GM21390 (cell line): Measurements from ENCODE around the gene YWHAE.
"Not testable (repeated sequence)": the region's sequence is repeated elsewhere in the genome, so short reads cannot be mapped to it uniquely, and the experiment has no call there.

Experiments used
- ATAC-seq: cut with Tn5 transposase; IDR thresholded peaks from one replicate; pipeline ENCODE4 v1.9.1; 2021; ENCODE audit not compliant: unreplicated experiment

The YWHAE gene

GRCh38 chr17:1375615-1376014 is 24.4 kb downstream of the YWHAE start:
- no peak for ATAC-seq

DNA sequence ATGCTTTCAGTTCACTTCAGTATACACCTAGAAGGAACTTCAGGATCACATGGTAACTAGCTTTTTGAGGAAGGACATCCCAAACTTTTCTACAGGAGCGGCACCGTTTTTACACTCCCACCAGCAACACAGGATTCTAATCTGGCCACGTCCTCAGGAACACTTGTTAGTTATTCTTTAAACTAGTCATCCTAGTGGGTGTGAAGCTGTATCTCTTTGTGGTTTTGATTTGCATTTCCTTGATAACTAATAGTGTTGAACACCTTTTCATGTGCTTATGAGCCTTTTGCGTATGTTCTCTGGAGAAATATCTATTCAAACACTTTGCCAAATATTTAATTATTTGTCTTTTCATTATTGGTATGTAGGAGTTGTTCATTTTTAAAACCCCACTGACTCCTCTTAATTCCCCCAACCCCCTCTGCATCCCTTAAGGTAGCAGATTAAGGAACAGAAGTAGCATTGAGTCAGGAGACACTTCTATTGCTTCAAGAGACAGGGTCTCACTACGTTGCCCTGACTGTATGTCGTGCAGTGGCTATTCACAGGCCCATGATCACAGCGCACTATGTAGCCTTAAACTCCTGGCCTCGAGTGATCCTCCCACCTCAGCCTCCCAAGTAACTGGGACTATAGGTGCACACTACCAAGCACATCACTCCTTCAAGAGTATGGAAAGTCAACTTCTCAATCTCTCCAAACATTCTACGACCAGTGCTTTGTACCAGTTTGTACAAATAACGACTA is 25.4 kb downstream of the YWHAE start:
- ATAC-seq, result no peak

DNA sequence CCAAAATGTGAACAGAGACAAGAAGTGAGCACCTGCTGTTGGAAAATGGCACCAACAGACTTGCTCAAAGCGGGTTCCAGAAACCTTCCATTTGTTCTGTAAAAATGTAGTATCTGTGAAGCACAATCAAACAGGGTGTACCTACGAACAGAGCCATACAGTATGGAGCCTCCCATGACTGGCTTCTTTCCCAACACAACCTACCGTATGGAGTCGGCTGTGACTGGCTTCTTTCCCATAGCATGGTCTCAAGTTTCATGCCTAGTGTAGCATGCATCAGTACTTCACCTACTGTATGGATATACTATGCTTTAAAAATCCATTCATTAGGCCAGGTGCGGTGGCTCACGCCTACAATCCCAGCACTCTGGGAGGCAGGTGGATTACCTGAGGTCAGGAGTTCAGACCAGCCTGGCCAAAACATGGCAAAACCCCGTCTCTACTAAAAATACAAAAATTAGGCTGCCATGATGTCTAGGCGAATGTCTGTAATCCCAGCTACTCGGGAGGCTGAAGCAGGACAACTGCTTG is 26.2 kb downstream of the YWHAE start:
- ATAC-seq, result no peak

GRCh38 chr17:1372618-1373017 is 27.4 kb downstream of the YWHAE start:
- ATAC-seq, result no peak

- ATAC-seq, result no peak
Measured at GRCh38 chr17:1371893-1372590, 28.0 kb downstream of the YWHAE start.

DNA sequence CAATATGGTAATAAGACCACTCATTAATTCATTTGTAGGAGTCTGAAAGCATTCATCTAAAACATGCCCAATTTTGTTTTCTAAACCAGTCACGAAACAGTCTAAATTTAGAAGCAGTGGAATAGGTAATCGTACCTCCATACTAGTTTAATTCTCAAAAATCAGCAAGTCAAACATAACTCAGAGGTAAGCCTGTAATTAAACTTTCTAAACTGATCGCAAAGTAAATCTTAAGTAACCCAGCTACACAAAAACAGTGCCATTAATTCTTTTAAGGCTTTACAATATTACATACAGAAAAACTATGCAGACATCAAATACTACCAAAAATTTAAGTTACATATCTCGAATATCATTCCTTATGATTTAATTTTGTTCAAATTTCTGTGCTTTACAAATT is 31.4 kb downstream of the YWHAE start:
- ATAC-seq, result no peak

DNA sequence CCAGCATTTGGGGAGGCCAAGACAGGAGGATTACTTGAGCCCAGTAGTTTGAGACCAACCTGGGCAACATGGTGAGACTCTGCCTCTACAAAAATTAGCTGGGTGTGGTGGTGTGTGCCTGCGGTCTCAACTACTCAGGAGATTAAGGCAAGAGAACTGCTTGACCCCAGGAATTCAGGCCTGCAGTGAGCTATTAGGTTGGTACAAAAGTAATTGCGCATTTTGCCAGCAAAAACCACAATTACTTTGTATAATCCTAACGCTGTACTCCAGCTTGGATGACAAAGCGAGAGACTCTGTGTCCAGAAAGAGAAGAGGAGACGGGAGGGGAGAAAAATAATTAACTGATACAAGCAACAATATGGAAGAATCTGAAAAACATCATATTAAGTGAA is 32.7 kb downstream of the YWHAE start:
- no peak for ATAC-seq

DNA sequence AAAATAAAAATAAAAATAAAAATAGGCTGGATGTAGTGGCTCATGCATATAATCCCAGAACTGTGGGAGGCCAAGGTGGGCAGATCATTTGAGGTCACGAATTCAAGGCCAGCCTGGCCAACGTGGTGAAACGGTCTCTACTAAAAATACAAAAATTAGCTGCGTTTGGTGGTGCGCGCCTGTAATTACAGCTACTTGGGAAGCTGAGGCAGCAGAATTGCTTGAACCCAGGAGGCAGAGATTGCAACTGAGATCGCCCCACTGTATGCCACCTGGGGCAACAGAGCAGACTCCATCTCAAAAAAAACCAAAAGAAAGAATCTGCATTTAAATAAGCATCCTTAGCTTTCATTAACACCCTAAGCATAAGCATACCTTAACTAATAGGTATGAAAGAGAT is 33.8 kb downstream of the YWHAE start:
- ATAC-seq, result no peak

DNA sequence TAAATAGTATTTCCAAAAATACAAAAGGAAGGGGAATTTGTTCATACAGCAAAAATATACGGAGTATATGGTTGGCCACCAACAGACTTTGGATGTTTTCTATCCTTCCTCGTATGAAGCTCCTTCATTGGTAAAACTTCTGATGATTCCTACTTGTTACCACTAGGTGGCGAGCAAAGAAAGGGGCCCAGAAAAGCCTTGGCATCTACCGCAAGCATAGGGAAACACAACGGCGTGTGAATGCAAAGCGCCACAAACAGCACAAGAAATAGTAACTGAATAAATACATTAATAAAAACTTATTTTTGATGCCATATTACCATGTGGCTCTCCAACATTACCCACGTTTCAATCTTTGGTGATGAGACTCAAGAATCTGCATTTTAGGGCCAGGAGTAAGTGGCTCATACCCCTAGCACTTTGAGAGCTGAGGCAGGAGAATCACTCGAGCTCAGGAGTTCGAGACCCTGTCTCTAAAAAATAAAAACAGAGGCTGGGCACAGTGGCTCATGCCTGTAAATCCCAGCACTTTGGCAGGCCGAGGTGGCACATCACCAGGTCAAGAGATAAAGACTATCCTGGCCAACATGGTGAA is 34.5 kb downstream of the YWHAE start:
- ATAC-seq, result no peak

DNA sequence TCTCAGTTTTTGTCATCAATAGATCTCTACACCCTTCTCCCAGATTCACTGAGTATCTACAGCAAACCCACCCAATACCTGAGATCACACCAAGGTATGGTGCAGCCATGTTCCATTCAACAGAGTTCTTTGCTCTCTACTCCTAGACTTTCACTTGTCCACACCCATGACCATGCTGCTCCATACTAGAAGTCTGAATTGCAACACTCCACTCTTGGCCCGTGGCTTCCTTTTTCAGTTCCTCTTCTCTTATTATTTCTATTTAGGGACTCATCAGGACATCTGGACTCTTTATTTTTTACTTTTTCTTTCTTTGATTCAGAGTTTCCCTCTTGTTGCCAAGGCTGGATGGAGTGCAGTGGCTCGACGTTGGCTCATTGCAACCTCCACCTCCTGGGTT is 37.1 kb downstream of the YWHAE start:
- ATAC-seq, result peak; percentile 58

- no peak for ATAC-seq
Measured at GRCh38 chr17:1362065-1362848, 37.8 kb downstream of the YWHAE start.

DNA sequence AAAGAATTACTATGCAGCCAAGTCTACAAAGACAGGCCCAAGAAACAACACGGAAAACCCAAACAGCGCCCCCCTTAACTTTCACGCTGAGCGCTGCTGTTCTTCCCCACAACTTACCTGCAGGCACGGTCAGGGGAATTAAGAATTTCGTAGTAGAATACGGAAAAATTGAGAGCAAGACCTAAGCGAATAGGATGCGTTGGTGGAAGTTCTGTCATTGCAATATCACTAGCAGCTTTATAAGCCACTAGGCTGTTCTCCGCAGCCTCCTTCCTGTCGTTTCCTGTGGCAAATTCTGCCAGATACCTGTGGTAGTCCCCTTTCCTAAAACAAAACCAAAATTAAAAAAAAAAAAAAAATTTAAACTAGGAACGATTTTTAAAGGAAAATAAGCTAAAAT is 39.0 kb downstream of the YWHAE start:
- ATAC-seq, result no peak

DNA sequence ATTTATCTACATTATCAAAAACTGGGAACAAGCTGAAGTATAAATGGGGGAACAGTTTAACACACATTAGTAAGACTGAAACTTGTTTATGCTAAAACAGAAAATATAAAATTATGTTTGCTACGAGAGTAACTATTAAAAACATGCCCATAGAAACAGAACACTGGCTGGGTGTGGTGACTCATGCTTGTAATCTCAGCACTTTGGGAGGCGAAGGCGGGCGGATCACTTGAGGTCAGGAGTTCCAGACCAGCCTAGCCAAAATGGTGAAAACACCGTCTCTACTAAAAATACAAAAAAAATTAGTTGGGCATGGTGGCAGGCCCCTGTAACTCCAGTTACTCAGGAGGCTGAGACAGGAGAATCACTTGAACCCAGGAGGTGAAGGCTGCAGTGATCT is 39.7 kb downstream of the YWHAE start:
- ATAC-seq, result not testable (repeated sequence)

DNA sequence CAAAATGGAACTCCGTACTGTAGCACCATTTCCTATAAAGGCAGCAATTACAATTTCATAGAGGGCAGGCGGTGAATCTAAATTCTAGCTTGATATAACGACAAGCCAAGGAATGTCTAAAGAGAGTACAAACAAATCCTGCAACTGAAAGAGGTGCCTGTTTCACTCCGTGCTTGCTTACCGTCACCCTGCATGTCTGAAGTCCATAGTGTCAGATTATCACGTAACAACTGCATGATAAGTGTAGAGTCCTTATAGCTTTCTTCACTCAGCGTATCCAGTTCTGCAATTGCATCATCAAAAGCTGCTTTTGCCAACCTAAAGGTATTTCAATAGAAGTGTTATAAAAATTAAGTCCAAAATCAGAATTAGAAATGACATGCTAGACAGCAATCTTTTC is 46.0 kb downstream of the YWHAE start:
- ATAC-seq, result no peak

DNA sequence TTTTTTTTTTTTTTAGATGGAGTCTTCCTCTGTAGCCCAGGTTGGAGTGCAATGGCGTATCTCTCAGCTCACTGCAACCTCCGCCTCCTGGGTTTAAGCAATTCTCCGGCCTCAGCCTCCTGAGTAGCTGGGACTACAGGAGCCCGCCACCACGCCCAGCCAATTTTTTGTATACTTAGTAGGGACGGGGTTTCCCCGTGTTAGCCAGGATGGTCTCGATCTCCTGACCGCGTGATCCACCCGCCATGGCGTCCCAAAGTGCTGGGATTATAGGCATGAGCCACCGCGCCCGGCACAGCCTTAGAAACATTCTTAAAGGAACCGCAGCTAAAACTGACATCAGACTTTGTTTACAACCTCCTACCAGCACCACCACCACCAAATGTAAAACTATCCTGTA is 47.5 kb downstream of the YWHAE start:
- not testable (repeated sequence) for ATAC-seq

GRCh38 chr17:1351971-1352370 is 48.1 kb downstream of the YWHAE start:
- no peak for ATAC-seq

- no peak for ATAC-seq
Measured at GRCh38 chr17:1351275-1351674, 48.7 kb downstream of the YWHAE start.

DNA sequence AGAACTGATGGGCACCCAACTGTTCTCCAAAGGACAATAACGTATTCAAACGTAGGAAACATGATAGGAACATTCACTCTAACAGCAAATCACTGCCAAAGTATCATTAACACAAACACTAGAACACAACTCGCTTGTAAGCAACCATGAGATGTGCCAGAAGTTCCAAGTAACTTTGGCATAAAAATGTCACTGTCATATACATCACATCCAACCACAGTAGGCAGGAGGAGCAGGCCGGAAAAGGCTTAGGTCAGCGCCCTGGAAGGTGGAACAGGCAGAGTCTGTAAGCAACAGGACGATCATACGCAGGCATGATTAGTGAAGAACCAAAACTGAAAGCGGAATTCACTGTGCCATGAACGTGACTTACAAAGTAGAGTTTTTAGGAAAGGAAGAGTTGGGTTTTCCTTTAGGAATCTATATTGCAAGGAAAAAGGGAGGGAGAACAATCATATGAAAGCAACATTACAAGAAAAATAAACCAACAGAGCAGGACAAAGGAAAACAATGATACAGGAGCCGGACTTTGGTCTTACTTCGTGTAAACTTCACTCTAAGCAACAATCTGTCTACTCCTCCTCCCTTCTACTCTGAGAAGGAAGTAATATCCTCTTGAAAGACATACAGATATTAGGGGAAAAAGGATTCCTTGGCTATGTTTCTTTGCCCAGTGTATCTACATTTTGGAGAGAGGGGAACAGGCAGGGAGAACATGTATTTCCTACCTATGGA is 52.3 kb downstream of the YWHAE start:
- no peak for ATAC-seq

DNA sequence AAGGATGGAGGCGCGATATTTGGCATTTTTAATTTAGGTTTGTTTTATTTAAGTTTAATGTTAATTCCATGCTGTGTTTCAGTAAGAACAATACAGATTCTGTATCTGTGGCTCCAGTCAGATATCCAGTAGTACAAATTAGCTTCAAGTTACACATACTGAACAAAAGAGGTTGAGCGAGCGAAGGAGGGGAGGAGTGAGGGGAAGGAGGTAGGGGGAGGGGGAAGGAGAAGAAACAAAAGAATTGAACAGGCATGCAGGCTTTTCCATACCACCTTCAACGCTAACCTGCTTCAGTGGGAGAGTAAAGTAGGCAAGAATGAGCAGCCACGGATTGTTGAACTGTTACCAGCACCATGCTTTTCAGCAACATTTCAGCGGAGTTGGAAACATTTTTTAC is 55.5 kb downstream of the YWHAE start:
- no peak for ATAC-seq

DNA sequence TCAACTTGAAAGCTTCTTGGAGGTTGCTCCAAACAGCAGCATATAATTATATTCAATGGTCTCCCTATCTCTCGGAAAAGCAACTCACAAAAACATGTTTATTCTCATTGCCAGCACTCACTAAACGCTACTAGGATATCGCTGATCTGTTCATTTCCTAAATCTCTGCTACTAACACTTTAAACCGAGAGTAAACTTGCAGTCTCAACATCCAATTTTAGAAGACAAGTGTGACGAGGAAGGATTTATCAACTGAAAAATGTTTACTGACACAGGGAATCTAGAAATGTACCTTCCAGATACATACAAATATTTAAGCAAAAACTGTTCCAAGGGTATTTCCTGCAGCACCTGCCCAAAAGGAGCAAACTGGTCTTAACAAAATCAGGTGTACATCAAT is 56.5 kb downstream of the YWHAE start:
- ATAC-seq, result no peak

DNA sequence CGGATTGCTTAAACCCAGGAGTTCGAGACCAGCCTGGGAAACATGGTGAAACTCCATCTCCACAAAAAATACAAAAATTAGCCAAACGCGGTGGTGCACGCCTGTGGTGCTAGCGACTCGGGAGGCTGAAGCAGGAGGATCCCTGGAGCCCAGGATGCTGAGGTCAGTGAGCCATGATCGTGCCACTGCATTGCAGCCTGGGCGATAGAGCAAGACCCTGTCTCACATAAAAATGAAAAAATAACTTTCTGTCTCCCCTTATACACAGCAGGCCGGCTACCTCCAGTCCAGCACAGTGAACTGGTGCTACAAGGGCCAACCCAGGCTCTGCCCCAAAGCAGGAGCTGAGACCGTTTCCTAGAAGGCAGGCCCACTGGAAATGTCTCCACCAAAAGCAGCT is 59.7 kb downstream of the YWHAE start:
- no peak for ATAC-seq
